Stimulated activated CD4-positive, alpha-beta T cell treated with anti-CD3 and anti-CD28 coated beads, Interleukin-15, amount 100 ng/mL, for 24 hours (primary cell): ENCODE results near the gene SPTBN1.
A peak's percentile ranks its signal among the peaks of the same experiment; 100 is the strongest.

Experiments used
- DNase-seq: peaks from one replicate; pipeline ENCODE4 v3.0.0-alpha.2; 2020

The SPTBN1 gene

DNA sequence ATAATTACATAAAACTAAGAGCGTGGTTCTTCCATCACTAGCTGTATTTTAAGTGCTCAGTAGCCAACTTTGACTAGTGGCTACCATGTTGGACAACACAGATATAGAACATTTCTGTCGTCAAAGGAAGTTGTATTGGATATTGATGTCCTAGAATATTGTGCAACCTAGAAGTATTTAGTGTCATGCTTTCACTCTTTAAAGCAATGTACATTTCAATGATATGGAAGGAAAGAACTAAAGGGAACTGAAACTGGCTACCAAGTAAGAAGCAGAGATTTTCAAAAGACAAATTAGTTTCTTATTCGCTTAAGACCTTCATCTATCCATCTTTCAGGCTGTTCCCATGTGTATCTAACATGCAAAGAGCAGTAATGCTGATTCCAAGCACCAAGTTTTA lies 182.0 kb downstream of the SPTBN1 start:
- no peak for DNase-seq

DNA sequence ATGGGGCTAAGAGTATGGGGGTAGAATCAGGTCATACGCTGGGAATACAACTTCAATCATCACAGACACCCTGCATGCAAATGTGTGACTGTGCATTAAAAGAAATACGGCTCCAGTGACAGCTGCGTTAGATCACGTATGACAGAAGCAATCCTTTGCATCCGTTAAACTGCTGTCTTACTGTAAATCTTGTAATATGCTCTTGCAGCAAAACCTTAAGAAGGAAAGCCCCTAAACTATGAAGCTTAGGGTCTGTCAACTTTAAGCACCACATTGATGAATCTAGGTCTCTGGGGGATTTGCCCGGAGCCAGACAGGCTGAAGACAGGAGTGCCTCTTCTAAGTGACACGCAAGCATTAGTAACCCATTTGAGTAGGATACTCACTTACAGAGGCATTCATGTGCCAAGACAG lies 182.7 kb downstream of the SPTBN1 start:
- no peak for DNase-seq

DNA sequence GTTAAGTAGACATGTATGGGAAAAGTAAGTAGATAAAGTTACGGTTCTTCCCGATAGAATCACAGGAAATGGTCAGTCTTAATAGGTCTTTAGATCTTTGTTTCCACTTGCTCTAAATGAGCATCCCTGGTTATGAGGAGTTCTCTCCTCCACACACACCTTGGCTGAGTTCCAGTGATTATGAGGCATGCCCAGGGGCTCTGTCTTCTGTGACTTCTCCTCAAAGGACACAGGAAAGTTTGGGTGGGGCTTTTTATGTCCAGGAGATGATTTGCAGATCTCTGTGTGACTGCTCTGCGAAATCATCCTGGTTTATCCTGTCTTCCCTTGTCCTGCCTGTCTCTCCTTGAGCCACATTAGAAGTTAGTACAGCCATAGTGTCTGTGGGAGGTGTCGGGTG lies 183.5 kb downstream of the SPTBN1 start:
- no peak for DNase-seq

DNA sequence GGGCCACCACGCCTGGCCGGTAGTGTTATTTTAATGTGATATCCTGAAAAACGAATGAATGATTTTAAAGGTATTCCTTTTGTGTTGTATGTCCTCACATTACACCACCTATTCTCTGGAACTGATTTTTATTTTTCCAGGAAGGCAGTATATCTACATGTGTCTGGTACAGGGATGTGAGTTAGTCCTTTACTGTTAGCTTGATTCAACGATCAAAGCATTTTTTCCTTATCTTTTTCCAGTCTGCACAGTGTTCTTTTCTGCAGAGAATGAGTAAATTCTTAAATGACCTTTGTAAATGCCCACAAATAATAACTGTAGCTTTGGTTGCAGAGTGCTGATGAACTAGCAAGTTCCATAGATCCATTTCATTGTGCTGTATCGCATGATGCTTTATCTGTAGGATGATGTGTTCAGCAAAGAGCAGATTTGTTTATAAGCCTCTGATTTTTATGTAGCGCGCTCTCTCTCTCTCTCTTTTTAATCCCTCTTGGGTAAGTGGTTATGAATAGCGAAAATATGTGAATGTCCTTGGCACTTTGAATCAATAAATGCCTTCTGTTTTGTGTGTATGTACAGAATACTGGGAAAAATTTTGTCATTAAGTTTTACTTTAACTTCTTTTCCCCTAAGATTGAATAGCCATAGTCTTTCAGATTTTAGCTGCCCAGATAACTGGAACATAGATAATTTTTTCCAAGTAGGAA lies 184.9 kb downstream of the SPTBN1 start:
- no peak for DNase-seq

DNA sequence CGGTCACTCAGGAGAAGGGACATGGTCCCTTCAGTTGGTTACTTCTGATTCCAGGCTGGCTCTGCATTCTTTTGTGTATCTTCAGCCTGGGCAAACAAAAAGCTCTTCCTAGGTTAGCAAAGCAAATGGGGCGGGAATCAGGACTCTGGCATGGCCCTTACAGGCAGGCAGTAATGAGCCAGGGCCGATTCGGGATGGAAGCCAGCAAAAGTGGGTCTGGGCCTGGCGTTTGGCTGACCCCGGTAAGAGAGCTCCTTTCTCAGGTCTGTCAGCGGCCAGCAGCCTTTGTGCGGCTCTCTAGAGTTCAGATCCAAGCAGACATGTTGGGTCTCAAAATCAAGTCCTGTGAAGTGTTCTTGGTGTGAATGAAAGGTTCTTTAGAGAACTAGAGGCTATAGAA lies 185.9 kb downstream of the SPTBN1 start:
- DNase-seq = no peak

DNA sequence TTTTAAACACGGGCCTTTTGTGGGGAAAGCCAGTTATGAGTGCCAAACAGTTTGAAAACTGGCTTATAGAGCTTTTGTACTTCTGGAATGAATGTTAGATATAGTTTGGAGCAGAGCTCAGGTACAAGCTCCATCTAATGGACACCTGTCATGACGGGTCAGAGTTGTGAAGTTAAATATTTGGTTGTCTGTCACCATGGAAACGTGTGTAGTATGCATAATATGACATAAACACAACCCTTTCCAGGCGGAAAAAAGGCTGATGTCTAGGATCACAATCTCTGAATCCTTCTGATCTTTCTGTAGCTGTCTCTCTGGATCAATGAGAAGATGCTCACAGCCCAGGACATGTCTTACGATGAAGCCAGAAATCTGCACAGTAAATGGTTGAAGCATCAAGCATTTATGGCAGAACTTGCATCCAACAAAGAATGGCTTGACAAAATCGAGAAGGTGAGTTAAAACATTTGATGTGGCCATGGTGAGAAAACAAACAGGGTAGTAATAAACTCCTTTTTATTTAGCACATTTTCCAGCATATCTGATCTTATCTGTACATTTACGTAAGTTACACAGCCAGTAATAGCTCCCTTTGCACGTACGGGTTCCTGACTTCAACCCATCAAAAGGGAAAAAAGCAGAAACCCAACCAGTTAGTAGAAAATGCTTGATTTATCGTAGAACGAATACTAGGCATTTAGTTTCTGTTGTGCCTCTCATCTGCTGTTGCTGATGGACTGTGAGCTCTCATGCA lies 186.7 kb downstream of the SPTBN1 start:
- DNase-seq = no peak

DNA sequence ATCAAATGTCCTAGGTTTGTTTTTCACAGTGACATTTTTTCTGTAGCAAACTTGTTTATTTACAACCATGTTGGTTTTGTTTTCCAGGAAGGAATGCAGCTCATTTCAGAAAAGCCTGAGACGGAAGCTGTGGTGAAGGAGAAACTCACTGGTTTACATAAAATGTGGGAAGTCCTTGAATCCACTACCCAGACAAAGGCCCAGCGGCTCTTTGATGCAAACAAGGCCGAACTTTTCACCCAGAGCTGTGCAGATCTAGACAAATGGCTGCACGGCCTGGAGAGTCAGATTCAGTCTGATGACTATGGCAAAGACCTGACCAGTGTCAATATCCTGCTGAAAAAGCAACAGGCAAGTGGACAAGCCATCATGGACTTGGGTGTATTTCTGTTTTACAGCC lies 188.1 kb downstream of the SPTBN1 start:
- DNase-seq = no peak

DNA sequence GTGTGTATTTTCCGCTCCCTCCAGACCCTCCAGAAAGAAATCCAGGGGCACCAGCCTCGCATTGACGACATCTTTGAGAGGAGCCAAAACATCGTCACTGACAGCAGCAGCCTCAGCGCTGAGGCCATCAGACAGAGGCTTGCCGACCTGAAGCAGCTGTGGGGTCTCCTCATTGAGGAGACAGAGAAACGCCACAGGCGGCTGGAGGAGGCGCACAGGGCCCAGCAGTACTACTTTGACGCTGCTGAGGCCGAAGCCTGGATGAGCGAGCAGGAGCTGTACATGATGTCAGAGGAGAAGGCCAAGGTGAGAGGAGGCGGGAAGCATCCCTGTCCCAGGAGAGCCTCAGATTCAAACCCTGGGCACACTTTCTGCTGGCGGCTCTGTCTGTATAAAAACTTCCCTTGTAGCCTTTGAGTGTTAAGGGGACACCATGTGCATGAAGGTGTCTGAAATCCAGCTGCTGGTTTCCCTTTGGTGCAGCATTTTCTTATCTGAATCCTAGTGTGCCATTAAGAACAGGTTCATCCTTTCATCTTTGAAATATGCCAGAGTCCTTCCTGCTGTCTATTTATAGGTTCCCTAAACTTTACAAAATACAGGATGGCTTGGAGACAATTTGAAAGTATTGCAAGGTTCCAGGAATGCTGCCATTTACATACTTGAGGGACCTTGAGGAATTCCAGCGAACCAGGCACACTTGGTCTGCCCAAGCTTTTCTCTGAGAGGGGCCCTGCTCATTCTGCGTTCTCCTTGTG lies 190.2 kb downstream of the SPTBN1 start:
- DNase-seq = no peak

DNA sequence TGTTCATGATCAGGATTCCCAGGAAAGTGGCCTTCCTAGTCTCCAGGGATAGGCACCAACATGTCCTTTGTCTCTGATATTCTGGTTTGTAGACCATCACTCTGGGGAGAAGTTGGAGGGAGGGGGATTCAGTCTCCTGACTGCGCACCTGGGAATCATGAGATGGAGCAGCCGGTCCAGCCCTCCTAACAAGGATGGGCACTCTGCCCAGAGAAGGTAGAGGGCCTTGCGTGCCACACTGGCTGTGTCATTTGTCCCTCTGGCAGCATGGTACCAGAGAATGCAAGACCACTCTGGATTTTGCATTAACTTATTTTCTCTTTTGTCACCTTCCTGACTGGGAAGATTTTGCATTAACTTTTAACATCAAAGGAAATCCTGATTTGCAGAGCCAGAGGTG lies 192.1 kb downstream of the SPTBN1 start:
- DNase-seq = no peak

DNA sequence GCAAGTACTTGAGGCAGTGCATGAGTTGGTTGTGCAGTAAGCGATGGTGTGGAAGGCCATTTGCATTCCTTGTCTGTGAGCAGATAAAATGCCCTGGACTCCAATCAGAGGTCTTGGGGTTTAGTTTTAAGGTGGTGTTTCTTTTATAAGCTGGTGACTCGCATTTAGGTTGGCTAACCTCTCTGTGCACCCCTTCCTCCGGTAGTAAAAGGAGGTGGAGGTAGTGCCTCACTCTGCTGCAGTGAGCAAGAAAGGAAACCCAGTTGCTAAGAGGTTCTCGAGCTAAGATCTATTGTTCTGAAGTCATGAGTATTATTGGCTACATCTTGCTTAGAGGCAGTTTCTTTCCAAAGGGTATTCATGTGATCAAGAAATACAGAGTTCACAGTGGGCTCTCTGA lies 193.1 kb downstream of the SPTBN1 start:
- DNase-seq = no peak

DNA sequence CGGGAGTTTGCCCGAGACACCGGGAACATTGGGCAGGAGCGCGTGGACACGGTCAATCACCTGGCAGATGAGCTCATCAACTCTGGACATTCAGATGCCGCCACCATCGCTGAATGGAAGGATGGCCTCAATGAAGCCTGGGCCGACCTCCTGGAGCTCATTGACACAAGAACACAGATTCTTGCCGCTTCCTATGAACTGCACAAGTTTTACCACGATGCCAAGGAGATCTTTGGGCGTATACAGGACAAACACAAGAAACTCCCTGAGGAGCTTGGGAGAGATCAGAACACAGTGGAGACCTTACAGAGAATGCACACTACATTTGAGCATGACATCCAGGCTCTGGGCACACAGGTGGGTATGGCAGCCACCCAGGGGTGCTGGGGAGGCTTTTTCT lies 193.5 kb downstream of the SPTBN1 start:
- DNase-seq = no peak

DNA sequence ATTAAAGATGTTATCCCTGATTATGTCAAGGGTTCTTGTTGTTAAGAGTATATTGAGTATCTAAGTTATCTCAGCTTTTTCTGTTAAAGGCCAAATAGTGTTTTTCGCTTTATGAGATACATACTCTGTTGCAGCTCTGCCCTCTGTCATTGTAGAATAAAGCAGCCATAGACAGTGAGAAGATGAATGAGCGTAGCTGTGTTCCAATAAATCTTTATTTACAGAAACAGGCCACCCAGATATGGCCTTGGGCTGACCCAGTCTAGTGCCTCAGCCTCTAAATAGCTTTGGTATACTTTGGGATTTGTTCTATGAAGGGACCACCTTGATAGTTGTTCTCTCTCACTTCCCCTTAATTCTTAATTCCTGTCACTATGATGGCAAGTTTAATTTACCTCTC lies 194.5 kb downstream of the SPTBN1 start:
- DNase-seq = no peak

DNA sequence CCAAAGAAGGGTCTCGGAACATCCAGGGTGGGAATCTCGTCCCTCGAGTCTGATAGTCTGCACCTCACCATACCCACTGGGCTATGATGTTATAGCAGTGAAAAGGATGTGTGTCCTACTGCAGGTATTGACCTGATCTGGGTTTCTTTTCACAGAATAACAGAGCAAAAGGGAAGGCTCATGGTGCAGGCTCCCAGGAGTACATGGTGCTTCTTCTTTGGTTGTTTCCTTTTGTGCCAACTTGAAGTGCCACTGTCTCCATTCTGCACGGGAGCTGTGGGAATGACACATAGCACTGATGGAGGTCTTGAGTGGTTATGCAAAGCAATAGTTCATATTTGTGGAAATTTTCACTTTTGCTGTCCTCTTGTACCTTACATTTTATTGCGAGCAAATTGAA lies 195.2 kb downstream of the SPTBN1 start:
- DNase-seq = no peak

DNA sequence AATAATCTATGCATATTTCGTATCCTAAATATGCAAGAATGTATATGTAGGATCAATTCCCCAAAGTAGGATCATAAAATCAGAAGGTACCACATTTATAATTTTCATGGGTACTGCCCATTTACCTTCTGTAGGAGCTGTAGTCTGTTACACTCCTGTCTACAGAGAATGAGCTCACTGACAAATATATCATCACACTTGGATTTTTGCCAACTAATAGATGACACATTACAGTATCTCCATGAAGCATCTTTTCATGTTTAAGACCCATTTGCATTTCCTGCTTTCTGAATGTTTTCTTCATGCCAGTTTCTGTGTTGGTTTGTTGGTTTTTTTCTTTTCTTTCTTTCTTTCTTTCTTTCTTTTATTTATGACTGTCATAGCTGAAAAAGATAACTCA lies 196.4 kb downstream of the SPTBN1 start:
- DNase-seq = no peak

DNA sequence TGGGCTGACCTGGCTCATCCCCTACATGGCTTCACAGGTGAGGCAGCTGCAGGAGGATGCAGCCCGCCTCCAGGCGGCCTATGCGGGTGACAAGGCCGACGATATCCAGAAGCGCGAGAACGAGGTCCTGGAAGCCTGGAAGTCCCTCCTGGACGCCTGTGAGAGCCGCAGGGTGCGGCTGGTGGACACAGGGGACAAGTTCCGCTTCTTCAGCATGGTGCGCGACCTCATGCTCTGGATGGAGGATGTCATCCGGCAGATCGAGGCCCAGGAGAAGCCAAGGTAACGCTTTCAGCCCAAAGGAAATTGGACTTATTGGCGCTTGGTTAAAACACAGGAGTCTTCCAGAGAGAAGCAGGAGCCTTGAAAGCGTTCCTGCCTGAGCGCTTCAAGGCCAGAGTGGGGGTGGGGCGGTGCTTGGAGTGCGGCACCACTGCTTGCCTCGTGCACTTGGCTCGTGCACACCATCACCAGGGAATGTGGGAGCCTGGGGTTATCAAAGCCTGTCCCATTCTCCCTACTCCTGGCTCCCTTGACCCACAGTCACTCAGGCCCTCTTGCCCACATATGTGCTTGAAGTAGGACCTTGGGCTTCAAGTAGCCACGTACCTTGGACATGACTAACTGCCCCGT lies 197.6 kb downstream of the SPTBN1 start:
- no peak for DNase-seq

DNA sequence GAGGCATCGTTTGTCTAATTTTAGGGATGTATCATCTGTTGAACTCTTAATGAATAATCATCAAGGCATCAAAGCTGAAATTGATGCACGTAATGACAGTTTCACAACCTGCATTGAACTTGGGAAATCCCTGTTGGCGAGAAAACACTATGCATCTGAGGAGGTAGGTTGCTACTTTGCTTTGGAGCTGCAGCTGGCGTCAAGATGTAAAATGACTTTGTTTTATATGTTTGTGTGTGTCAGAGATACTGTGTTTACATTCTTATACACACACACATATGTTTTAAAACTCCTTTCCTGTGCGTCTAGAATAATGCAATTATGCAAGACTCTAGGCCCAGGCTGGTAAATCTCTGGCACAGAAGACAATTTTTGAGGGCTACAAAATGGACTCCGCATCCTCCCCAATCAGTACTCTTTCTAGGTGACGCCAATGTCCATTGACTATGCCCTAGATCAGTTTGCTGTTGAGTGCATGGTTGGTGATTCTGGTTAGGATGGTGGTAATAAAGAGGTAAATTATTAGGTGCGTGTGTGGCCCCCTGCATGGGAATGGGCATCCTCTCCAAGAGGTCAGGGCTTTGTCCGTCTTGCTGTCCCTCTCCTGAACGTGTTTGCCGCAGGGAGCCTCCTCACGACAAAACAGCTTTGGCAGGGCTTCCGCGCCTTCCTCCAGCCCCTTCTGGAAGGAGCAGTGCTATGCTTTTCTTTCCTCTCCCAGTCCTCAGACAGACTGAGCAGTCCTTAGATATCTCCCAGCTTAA lies 199.1 kb downstream of the SPTBN1 start:
- no peak for DNase-seq

DNA sequence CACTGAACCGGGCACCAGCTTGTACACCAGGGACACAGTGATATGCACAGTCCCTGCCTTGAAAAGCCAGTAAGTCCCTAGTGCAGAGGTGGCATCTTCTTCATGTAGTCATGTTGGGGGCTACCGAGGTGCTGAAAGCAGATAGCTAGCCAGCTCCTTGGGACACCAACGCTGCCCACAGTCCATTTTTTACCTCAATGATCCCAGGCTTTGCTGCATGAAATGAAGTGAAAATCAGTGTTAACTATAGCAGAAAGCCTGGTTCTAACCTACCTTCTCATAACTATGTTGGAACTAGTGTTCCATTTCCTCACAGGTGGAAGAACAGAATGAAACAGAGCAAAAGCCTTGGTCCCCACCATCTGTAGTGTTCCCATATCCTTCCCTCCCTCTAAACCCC lies 200.7 kb downstream of the SPTBN1 start:
- DNase-seq = no peak

DNA sequence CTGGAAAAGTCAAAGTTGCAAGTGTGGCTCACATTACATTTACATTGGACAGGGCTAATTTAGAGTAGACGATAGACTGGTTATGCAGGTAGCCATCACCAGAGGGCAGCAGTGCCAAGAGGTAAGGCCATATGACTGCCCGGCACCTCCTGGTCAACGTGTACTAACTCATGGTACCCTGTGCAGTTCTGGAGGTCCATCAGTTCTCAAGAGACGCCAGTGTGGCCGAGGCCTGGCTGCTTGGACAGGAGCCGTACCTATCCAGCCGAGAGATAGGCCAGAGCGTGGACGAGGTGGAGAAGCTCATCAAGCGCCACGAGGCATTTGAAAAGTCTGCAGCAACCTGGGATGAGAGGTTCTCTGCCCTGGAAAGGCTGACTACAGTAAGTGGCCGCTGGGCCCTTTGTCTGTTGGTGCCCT lies 201.5 kb downstream of the SPTBN1 start:
- peak; percentile 58 for DNase-seq

DNA sequence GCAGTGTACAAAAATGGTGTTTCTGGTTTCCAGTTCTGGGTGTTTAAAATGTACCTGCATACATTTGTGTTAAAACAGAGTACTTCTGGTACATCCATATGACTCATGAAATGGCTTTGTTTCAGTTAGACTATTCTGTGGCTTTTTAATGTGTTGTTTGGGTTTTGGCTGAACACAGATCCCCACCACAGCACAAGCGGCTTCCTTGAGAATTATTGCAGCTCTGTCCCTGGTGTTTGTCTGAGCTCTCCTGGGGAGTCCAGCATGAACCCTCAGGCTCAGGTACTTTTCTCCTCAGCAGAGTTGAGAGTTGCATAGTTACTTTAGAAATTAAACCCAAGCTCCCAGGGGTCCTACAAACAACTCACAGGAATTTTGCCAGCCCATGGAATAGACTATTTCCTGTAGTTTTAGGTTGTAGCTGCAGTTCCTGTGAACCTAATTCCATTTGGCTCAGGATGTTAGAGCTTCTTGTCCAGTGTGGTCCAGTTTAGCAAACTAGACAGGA lies 202.5 kb downstream of the SPTBN1 start:
- DNase-seq = no peak

DNA sequence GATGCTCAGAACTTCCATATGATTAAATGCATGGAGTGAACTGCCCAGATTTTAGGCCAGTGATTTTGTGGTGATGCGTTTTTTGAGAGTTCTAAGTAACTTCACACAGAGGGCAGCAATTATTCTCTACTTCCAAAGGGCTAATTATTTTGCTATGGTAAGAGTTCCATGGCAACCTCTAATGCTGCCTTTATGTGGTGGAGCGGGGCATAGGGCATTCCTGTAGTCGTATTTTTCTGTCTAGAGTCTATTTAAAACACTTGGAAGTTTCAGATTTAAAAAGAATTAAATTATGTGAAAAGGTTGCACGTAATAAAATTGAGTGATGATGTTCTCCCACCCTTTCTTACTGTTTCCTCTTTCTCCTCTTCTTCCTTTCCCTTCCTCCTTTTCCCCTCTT lies 203.4 kb downstream of the SPTBN1 start:
- DNase-seq = no peak

DNA sequence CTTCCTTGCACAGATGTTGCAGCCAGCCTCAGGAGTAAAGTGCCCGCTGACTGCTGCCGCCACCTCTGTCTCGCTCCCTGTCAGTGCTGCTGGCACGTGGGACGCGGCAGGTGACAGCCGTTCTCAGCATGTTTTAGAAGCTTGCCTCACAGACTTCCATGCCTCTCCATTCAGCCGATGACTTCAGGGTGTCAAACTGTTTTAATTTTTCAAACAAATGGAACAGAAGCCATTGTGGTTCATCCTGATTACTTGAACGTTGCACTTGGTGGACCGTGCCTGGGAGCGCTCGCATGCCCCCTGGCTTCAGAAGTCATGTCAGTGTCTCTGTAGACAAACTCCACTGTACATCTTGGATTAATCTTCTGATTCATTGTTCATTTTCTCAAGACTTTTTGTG lies 204.6 kb downstream of the SPTBN1 start:
- no peak for DNase-seq

DNA sequence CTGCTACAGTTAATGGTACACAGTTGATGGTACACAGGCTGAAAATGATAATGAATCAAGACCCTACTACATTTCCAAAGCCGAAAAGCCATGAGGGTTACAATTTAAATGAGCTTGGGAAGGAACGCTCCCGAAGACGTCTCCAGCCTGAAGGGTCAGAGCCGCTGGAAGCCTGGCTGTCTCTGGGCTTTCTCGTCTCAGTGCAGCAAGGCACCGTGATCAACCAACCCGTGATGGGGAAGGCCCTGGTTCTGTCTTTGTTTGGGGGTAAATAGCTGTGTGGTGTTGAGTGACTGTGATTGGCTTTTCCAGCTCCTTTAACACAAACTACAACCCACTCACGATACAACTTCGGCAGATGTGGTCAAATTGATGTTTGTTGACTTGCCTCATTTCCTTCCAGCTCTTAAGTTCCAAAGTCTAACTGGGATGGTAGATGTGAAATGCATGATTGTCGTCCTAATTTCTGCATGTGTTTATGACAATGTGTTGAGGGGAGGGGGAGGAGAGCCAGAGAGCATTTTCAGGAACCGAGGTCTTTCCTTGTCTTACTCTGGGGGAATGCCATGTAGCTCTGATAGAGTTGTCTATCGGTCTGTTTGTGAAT lies 207.4 kb downstream of the SPTBN1 start:
- no peak for DNase-seq
